ENCODE results near the gene NEUROG1.

DNA sequence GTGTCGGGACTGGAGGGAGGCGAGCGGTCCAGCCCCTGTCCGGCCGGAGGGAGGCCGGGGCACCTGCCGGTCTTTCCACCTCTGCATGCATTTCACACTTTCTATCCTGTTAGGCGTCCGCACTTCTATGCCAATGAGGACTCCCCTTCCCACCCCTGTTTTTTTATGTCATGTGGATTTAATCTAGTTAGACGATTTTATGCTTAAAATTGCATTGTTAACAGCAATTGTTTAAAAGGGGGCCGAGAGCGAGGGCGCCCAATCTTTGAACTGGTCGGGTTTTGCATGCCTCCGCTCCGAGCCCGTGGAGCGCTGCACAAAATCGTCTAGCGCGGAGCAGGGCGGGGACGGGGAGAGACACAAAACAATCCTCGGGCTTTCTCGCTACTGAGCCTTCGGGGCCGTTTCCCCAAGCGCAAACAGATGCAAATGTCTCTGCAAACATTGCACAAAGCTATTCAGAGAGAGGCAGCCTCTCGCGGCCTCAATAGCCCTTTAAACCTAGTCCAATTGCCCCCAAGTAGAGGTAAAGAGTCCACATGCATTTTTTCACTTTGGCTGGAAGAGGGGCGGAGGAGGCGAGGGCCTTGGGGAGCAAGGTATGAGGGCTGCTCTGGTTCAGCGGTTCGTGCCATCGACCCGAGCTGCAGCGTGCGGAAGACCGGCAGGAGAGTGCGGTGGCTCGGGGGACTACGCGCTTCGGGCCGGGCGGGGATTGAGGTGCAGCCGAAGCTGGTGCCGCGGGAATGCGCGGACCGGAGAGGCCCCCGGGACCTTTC lies 46.1 kb downstream of the NEUROG1 start:
- TF ChIP-seq, protein P1, sequence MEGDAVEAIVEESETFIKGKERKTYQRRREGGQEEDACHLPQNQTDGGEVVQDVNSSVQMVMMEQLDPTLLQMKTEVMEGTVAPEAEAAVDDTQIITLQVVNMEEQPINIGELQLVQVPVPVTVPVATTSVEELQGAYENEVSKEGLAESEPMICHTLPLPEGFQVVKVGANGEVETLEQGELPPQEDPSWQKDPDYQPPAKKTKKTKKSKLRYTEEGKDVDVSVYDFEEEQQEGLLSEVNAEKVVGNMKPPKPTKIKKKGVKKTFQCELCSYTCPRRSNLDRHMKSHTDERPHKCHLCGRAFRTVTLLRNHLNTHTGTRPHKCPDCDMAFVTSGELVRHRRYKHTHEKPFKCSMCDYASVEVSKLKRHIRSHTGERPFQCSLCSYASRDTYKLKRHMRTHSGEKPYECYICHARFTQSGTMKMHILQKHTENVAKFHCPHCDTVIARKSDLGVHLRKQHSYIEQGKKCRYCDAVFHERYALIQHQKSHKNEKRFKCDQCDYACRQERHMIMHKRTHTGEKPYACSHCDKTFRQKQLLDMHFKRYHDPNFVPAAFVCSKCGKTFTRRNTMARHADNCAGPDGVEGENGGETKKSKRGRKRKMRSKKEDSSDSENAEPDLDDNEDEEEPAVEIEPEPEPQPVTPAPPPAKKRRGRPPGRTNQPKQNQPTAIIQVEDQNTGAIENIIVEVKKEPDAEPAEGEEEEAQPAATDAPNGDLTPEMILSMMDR (IDR thresholded peaks at IDR 0.05): no peak
- TF ChIP-seq POLR2AphosphoS5 (IDR thresholded peaks at IDR 0.05) (no peak), POLR2A (IDR thresholded peaks at IDR 0.05) (no peak)

All from breast epithelium (tissue), 3 donors.